BE2C (cell line): ENCODE data around the gene GSS.

Source experiments
- DNase-seq: peaks from one replicate; pipeline ENCODE4 v3.0.0-alpha.2; 2020
- H3K27me3 ChIP-seq: fragments of 250-450 bp; sonication (Bioruptor Pico); 2 replicates; pipeline ENCODE4 v1.5.1; 2020; ENCODE audit warnings: mild to moderate bottlenecking
- H3K36me3 ChIP-seq: fragments of 250-450 bp; sonication (Bioruptor Pico); 2 replicates; pipeline ENCODE4 v1.5.1; 2020; ENCODE audit warnings: mild to moderate bottlenecking
- H3K4me1 ChIP-seq: fragments of 250-450 bp; sonication (Bioruptor Pico); 2 replicates; pipeline ENCODE4 v1.5.1; 2020
- H3K4me3 ChIP-seq: 2 replicates; pipeline ENCODE4 v1.5.1; 2011; ENCODE audit warnings: low read depth, low read length
- H3K9me3 ChIP-seq: fragments of 250-450 bp; sonication (Bioruptor Pico); 2 replicates; pipeline ENCODE4 v1.5.1; 2020
- TF ChIP-seq, protein P1 (sequence below): IDR thresholded peaks from 2 replicates; pipeline ENCODE4 v1.5.1; 2012; ENCODE audit warnings: mild to moderate bottlenecking, low read depth, low read length

The GSS gene

GRCh38 chr20:34891166-34892062, 64.2 kb downstream of the GSS start:
- Histone ChIP-seq H3K36me3 (no peaks in the 10 kb centered on the region), H3K4me3 (no peak overlapping the region), H3K4me1 (no peaks in the 10 kb centered on the region), H3K27me3 (no peaks in the 10 kb centered on the region), H3K9me3 (no peaks in the 10 kb centered on the region)
- DNase-seq = no peak
- TF ChIP-seq, protein P1, sequence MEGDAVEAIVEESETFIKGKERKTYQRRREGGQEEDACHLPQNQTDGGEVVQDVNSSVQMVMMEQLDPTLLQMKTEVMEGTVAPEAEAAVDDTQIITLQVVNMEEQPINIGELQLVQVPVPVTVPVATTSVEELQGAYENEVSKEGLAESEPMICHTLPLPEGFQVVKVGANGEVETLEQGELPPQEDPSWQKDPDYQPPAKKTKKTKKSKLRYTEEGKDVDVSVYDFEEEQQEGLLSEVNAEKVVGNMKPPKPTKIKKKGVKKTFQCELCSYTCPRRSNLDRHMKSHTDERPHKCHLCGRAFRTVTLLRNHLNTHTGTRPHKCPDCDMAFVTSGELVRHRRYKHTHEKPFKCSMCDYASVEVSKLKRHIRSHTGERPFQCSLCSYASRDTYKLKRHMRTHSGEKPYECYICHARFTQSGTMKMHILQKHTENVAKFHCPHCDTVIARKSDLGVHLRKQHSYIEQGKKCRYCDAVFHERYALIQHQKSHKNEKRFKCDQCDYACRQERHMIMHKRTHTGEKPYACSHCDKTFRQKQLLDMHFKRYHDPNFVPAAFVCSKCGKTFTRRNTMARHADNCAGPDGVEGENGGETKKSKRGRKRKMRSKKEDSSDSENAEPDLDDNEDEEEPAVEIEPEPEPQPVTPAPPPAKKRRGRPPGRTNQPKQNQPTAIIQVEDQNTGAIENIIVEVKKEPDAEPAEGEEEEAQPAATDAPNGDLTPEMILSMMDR = no peak

DNA sequence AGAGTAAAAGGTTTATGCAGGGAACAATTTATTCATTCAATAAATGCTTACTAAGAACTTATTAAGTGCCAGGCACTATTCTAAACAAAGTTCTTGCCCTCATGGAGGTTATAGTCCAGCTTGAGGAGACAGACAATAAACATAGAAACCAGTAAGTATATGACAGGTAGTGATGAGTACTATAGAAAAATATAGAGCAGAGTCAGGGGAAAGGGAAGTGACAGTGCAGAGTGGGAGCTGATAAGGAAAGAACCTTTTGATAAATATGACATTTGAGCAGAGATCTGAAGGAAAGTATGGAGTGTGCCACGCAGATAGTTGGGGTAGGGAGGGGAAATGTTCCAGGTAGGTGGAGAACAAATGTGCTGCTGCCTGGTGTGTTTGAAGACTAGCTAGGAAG, 67.1 kb downstream of the GSS start:
- Histone ChIP-seq H3K27me3 (no peaks in the 10 kb centered on the region), H3K36me3 (no peaks in the 10 kb centered on the region), H3K4me1 (no peaks in the 10 kb centered on the region), H3K4me3 (no peak overlapping the region), H3K9me3 (no peaks in the 10 kb centered on the region)
- TF ChIP-seq, protein P1 = no peak
- no peak for DNase-seq

DNA sequence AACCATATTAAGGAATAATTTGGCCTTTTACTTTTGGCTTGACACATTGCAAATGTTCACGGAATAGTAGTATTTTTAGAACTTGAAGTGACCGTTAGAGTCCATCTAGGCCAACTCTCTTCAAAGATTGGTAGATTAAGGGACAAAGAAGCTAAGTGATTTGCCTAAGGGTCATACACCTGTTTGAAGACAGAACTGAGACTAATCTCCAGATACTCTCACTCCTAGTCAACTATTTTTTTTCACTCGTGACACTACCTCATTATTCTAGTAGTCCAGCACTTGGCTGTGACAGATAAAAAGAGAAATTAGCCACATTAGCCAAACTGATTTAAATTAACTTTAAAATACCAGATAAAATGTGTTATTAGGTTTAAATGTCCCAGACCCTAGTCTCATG, 68.6 kb downstream of the GSS start:
- no peak overlapping the region for H3K4me3 ChIP-seq
- no peaks in the 10 kb centered on the region for H3K4me1 ChIP-seq
- no peaks in the 10 kb centered on the region for H3K27me3 ChIP-seq
- TF ChIP-seq, protein P1 = no peak
- DNase-seq = no peak
- H3K36me3 ChIP-seq = no peaks in the 10 kb centered on the region
- H3K9me3 ChIP-seq = no peaks in the 10 kb centered on the region

GRCh38 chr20:34886122-34886521, 69.5 kb downstream of the GSS start:
- DNase-seq = no peak
- TF ChIP-seq, protein P1 = no peak
- Histone ChIP-seq H3K27me3 (no peaks in the 10 kb centered on the region), H3K9me3 (no peaks in the 10 kb centered on the region), H3K4me1 (no peaks in the 10 kb centered on the region), H3K4me3 (no peak overlapping the region), H3K36me3 (no peaks in the 10 kb centered on the region)

GRCh38 chr20:34884260-34884659, 71.3 kb downstream of the GSS start:
- TF ChIP-seq, protein P1 = no peak
- DNase-seq = no peak
- Histone ChIP-seq H3K4me1 (no peaks in the 10 kb centered on the region; the same call in 1 of the 2 replicates), H3K27me3 (no peaks in the 10 kb centered on the region), H3K4me3 (no peak overlapping the region), H3K36me3 (no peaks in the 10 kb centered on the region), H3K9me3 (no peaks in the 10 kb centered on the region)

GRCh38 chr20:34883809-34884208, 71.8 kb downstream of the GSS start:
- no peaks in the 10 kb centered on the region for H3K36me3 ChIP-seq
- H3K4me1 ChIP-seq = no peaks in the 10 kb centered on the region; the same call in 1 of the 2 replicates
- DNase-seq = no peak
- H3K27me3 ChIP-seq = no peaks in the 10 kb centered on the region
- no peak overlapping the region for H3K4me3 ChIP-seq
- TF ChIP-seq, protein P1 = no peak
- H3K9me3 ChIP-seq = no peaks in the 10 kb centered on the region
